ENCODE results near the gene PGAP3. TPM values are rescaled to one million over a fixed set of nuclear protein-coding genes. Genes with fewer than 3 reads are reported as not detected.

Gene PGAP3
- total RNA-seq, 1 donor from 2014 or later = 21.7 TPM

GRCh38 chr17:39724731-39725130, 36.9 kb upstream of the PGAP3 start:
- H3K27me3 Mint-ChIP-seq (ENCODE audit: low read depth) = no peaks in the 10 kb centered on the region
- DNase-seq (ENCODE audit: low read depth, low spot score) = no peak
- H3K4me1 Mint-ChIP-seq = peaks cover 4% of the 10 kb centered on the region
- H3K9me3 Mint-ChIP-seq = no peaks in the 10 kb centered on the region
- H3K27ac Mint-ChIP-seq (ENCODE audit: unreplicated experiment) = no peak overlapping the region
- TF ChIP-seq CTCF (conservative IDR thresholded peaks at IDR 0.05) = no peak
- no peak overlapping the region for H3K4me3 Mint-ChIP-seq
- H3K36me3 Mint-ChIP-seq (ENCODE audit: low read depth) = peaks cover 3% of the 10 kb centered on the region

DNA sequence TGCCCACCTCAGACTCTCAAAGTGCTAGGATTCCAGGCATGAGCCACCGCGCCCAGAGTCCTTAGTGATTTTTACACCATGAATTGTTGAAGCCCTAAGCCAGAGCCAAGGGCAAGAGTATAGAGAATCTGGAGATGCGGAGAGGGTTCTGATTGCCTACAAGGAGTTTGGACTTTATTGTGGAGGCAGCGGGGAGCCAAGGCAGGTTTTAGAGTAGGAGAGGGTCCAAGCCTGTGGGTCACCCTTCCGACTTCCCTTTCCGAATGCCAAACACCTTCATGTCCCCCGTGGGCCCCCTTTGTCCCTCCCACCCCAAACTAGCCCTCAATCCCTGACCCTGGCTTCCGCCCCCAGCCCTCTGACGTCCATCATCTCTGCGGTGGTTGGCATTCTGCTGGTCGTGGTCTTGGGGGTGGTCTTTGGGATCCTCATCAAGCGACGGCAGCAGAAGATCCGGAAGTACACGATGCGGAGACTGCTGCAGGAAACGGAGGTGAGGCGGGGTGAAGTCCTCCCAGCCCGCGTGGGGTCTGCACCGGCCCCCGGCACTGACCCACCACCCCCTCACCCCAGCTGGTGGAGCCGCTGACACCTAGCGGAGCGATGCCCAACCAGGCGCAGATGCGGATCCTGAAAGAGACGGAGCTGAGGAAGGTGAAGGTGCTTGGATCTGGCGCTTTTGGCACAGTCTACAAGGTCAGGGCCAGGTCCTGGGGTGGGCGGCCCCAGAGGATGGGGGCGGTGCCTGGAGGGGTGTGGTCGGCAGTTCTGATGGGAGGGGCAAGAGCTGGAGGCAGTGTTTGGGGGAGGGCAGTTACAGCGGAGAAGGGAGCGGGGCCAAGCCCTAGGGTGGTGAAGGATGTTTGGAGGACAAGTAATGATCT, 35.4 kb upstream of the PGAP3 start:
- H3K4me1 Mint-ChIP-seq = no peaks in the 10 kb centered on the region
- H3K27ac Mint-ChIP-seq (ENCODE audit: unreplicated experiment) = no peak overlapping the region
- no peak overlapping the region for H3K4me3 Mint-ChIP-seq

DNA sequence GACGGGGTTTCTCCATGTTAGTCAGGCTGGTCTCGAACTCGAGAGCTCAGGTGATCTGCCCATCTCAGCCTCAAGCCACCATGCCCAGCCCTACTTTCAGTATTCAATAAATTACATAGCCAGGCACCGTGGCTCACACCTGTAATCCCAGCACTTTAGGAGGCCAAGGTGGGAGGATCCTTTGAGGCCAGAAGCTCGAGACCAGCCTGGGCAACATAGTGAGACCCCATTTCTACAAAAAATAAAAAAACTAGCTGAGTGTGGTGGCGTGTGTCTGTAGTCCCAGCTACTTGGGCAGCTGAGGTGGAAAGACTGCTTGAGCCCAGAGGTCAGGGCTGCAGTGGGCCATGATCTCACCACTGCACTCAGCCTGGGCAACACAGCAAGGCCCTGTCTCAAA, 34.2 kb upstream of the PGAP3 start:
- no peak for TF ChIP-seq CTCF (conservative IDR thresholded peaks at IDR 0.05)
- Mint-ChIP-seq H3K27ac (ENCODE audit: unreplicated experiment) (no peak overlapping the region), H3K4me1 (no peaks in the 10 kb centered on the region)

More for the DNA sequence above, 35.4 kb upstream of the PGAP3 start:
- H3K9me3 Mint-ChIP-seq = no peaks in the 10 kb centered on the region
- peaks cover 3% of the 10 kb centered on the region for H3K36me3 Mint-ChIP-seq (ENCODE audit: low read depth)
- TF ChIP-seq CTCF (conservative IDR thresholded peaks at IDR 0.05) = no peak
- DNase-seq (ENCODE audit: low read depth, low spot score) = no peak
- no peaks in the 10 kb centered on the region for H3K27me3 Mint-ChIP-seq (ENCODE audit: low read depth)

GRCh38 chr17:39719563-39720355, 31.9 kb upstream of the PGAP3 start:
- Mint-ChIP-seq H3K27ac (ENCODE audit: unreplicated experiment) (no peak overlapping the region), H3K9me3 (no peaks in the 10 kb centered on the region), H3K27me3 (ENCODE audit: low read depth) (no peaks in the 10 kb centered on the region), H3K4me3 (no peak overlapping the region), H3K4me1 (no peaks in the 10 kb centered on the region), H3K36me3 (ENCODE audit: low read depth) (peaks cover 3% of the 10 kb centered on the region)
- TF ChIP-seq CTCF (conservative IDR thresholded peaks at IDR 0.05) = no peak
- no peak for DNase-seq (ENCODE audit: low read depth, low spot score)

More for the DNA sequence above, 34.2 kb upstream of the PGAP3 start:
- Mint-ChIP-seq H3K36me3 (ENCODE audit: low read depth) (peaks cover 3% of the 10 kb centered on the region), H3K4me3 (no peak overlapping the region), H3K27me3 (ENCODE audit: low read depth) (no peaks in the 10 kb centered on the region), H3K9me3 (no peaks in the 10 kb centered on the region)
- no peak for DNase-seq (ENCODE audit: low read depth, low spot score)

DNA sequence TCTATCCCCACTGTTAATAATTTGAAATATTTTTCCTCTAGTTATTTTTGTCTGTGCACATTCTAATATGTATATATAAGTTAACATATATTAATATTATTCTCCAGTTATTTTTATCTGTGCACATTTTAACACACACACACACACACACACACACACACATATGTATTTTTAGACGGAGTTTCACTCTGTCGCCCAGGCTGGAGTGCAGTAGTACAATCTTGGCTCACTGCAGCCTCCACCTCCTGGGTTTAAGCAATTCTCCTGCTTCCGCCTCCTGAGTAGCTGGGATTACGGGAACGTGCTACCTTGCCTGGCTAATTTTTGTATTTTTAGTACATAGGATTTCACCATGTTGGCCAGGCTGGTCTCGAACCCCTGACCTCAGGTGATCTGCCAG, 29.8 kb upstream of the PGAP3 start:
- no peak for DNase-seq (ENCODE audit: low read depth, low spot score)
- Mint-ChIP-seq H3K27ac (ENCODE audit: unreplicated experiment) (no peak overlapping the region), H3K4me1 (no peaks in the 10 kb centered on the region), H3K4me3 (no peak overlapping the region), H3K36me3 (ENCODE audit: low read depth) (peaks cover 3% of the 10 kb centered on the region), H3K27me3 (ENCODE audit: low read depth) (no peaks in the 10 kb centered on the region), H3K9me3 (no peaks in the 10 kb centered on the region)
- TF ChIP-seq CTCF (conservative IDR thresholded peaks at IDR 0.05) = no peak
